ENCODE results near the gene FBXL17.

The FBXL17 gene

DNA sequence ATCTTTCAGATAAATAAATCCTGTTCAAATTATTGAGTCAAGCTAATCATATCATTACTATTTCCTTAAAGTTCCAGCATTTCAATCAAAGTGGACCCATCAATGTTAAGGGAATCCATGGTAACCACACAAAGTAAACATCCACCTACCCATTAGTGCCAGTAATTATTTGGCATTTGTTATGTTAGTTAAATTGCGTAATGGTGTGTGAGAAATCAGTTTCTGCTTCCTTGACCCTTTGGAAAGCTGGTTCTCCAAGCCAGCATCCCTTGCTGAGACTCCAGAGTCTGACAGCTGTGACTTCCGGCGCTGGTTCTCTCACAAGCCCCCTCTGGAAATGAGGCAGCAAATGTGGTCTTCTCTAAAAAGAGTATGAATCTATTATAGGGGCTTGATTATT lies 402.6 kb downstream of the FBXL17 start:
- Mint-ChIP-seq H3K27ac (no peak overlapping the region), H3K4me3 (no peak overlapping the region), H3K36me3 (ENCODE audit: low read depth) (no peaks in the 10 kb centered on the region), H3K4me1 (ENCODE audit: low read depth) (no peaks in the 10 kb centered on the region), H3K9me3 (no peaks in the 10 kb centered on the region), H3K27me3 (no peaks in the 10 kb centered on the region)
- intact Hi-C loops (cut with micrococcal nuclease) = no loop called here

GRCh38 chr5:107977550-107978071 lies 404.3 kb downstream of the FBXL17 start:
- Mint-ChIP-seq H3K4me1 (ENCODE audit: low read depth) (no peaks in the 10 kb centered on the region), H3K9me3 (no peaks in the 10 kb centered on the region), H3K27ac (no peak overlapping the region), H3K4me3 (no peak overlapping the region), H3K36me3 (ENCODE audit: low read depth) (no peaks in the 10 kb centered on the region), H3K27me3 (no peaks in the 10 kb centered on the region)
- intact Hi-C loops (cut with micrococcal nuclease) = no loop called here

GRCh38 chr5:107975568-107975967 lies 406.3 kb downstream of the FBXL17 start:
- Mint-ChIP-seq H3K4me1 (ENCODE audit: low read depth) (no peaks in the 10 kb centered on the region), H3K4me3 (no peak overlapping the region), H3K36me3 (ENCODE audit: low read depth) (no peaks in the 10 kb centered on the region), H3K9me3 (no peaks in the 10 kb centered on the region), H3K27me3 (no peaks in the 10 kb centered on the region), H3K27ac (no peak overlapping the region)
- intact Hi-C loops (cut with micrococcal nuclease) = no loop called here

DNA sequence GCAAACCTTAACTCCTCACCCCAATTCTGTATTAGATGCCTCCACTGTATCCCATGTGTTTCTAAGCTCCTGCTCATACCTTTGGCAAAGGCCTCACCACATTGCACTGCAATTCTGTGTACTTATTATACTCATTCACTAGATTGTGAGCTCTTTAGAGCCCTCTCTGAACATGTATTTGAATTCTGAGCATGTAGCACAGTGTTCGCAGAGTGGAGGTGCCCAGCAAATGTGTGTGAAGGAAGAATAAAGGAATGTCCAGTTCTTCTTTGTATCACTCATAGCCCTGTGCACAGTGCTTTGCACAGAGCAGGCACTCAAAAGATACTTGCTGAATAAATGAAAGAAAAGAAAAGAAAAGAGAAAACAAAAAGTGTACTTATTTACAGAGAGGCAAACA lies 410.1 kb downstream of the FBXL17 start:
- no peaks in the 10 kb centered on the region for H3K27me3 Mint-ChIP-seq
- intact Hi-C loops (cut with micrococcal nuclease) = no loop called here
- H3K4me3 Mint-ChIP-seq = no peak overlapping the region
- no peak overlapping the region for H3K27ac Mint-ChIP-seq
- H3K4me1 Mint-ChIP-seq (ENCODE audit: low read depth) = no peaks in the 10 kb centered on the region
- no peaks in the 10 kb centered on the region for H3K9me3 Mint-ChIP-seq
- H3K36me3 Mint-ChIP-seq (ENCODE audit: low read depth) = no peaks in the 10 kb centered on the region

GRCh38 chr5:107969847-107970246 lies 412.1 kb downstream of the FBXL17 start:
- Mint-ChIP-seq H3K27ac (no peak overlapping the region), H3K4me3 (no peak overlapping the region), H3K27me3 (no peaks in the 10 kb centered on the region), H3K9me3 (no peaks in the 10 kb centered on the region), H3K4me1 (ENCODE audit: low read depth) (no peaks in the 10 kb centered on the region), H3K36me3 (ENCODE audit: low read depth) (no peaks in the 10 kb centered on the region)
- intact Hi-C loops (cut with micrococcal nuclease) = no loop called here

GRCh38 chr5:107968998-107969397 lies 412.9 kb downstream of the FBXL17 start:
- H3K4me1 Mint-ChIP-seq (ENCODE audit: low read depth) = no peaks in the 10 kb centered on the region
- H3K36me3 Mint-ChIP-seq (ENCODE audit: low read depth) = no peaks in the 10 kb centered on the region
- H3K4me3 Mint-ChIP-seq = no peak overlapping the region
- no peaks in the 10 kb centered on the region for H3K27me3 Mint-ChIP-seq
- intact Hi-C loops (cut with micrococcal nuclease) = no loop called here
- no peaks in the 10 kb centered on the region for H3K9me3 Mint-ChIP-seq
- no peak overlapping the region for H3K27ac Mint-ChIP-seq

DNA sequence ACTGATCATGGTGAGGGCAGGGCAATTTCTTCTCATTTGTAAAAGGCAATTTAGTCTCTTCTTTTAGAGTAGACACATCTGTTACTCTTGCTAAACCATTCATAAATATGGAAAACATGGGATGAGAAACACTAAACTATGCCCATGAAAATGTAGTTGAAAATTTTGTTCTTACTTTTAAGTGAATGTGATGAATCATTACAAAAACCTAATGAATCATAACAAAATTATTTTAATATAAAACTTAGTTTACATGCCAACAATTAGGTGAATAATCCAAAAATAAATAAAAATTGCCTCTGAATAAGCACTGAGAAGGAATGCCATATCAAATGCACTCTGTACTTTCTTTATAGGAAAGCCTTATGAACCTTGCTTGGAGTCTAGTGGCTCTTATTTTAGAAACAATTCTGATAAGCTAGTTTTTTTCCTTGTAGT lies 413.5 kb downstream of the FBXL17 start:
- Mint-ChIP-seq H3K4me1 (ENCODE audit: low read depth) (no peaks in the 10 kb centered on the region), H3K9me3 (no peaks in the 10 kb centered on the region), H3K4me3 (no peak overlapping the region), H3K27ac (no peak overlapping the region), H3K36me3 (ENCODE audit: low read depth) (no peaks in the 10 kb centered on the region), H3K27me3 (no peaks in the 10 kb centered on the region)
- intact Hi-C loops (cut with micrococcal nuclease) = no loop called here

DNA sequence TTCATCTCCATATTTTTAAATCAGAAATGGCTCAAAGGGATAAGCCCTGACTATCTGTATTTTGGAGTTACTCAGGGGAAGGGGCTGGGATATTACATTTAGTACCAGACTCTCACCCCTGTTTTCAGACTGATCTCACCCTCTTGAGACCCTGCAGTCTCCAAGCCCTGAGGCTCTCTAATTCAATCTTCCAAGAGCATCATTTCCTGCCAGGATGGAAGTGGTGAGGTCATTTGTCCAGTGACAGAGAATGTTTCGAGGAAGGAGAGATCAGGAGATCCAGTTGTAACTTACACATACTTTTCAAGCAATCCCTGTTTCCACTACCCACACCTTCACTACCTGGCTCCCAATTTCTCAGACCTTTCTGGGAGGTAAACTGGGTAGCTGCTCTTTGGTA lies 415.7 kb downstream of the FBXL17 start:
- H3K9me3 Mint-ChIP-seq = no peaks in the 10 kb centered on the region
- H3K4me1 Mint-ChIP-seq (ENCODE audit: low read depth) = no peaks in the 10 kb centered on the region
- no peak overlapping the region for H3K27ac Mint-ChIP-seq
- H3K27me3 Mint-ChIP-seq = no peaks in the 10 kb centered on the region
- no peaks in the 10 kb centered on the region for H3K36me3 Mint-ChIP-seq (ENCODE audit: low read depth)
- intact Hi-C loops (cut with micrococcal nuclease) = no loop called here
- H3K4me3 Mint-ChIP-seq = no peak overlapping the region

GRCh38 chr5:107964722-107965121 lies 417.2 kb downstream of the FBXL17 start:
- H3K27ac Mint-ChIP-seq = no peak overlapping the region
- H3K4me3 Mint-ChIP-seq = no peak overlapping the region
- intact Hi-C loops (cut with micrococcal nuclease) = no loop called here
- no peaks in the 10 kb centered on the region for H3K9me3 Mint-ChIP-seq
- no peaks in the 10 kb centered on the region for H3K36me3 Mint-ChIP-seq (ENCODE audit: low read depth)
- no peaks in the 10 kb centered on the region for H3K27me3 Mint-ChIP-seq
- H3K4me1 Mint-ChIP-seq (ENCODE audit: low read depth) = no peaks in the 10 kb centered on the region

- no peak overlapping the region for H3K27ac Mint-ChIP-seq
- no peaks in the 10 kb centered on the region for H3K36me3 Mint-ChIP-seq (ENCODE audit: low read depth)
- no peak overlapping the region for H3K4me3 Mint-ChIP-seq
- intact Hi-C loops (cut with micrococcal nuclease) = no loop called here
- no peaks in the 10 kb centered on the region for H3K27me3 Mint-ChIP-seq
- no peaks in the 10 kb centered on the region for H3K9me3 Mint-ChIP-seq
- no peaks in the 10 kb centered on the region for H3K4me1 Mint-ChIP-seq (ENCODE audit: low read depth)
Observed at GRCh38 chr5:107959573-107960279, 422.2 kb downstream of the FBXL17 start.

DNA sequence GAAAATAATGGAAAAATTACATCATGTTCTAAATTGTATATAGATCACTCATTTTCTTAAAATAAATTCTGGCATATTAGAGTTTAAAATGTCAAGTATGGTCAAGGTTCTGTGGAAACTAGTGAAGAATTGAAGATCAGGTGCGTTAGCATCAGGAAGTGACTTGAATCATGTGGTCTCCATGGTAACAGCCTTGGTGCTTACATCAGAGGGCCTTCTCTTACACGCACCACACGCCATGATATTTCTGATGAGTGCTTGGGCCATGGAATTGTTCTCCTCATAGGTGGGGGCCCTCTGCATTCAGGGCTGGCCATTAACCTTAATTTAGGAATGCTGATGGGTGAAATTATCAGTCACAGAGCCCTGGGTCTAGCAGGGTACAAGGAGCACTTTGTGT lies 423.0 kb downstream of the FBXL17 start:
- H3K27ac Mint-ChIP-seq = no peak overlapping the region
- intact Hi-C loops (cut with micrococcal nuclease) = no loop called here

GRCh38 chr5:107958432-107958831 lies 423.5 kb downstream of the FBXL17 start:
- H3K27ac Mint-ChIP-seq = no peak overlapping the region
- H3K4me3 Mint-ChIP-seq = no peak overlapping the region
- no peaks in the 10 kb centered on the region for H3K4me1 Mint-ChIP-seq (ENCODE audit: low read depth)
- intact Hi-C loops (cut with micrococcal nuclease) = no loop called here
- H3K27me3 Mint-ChIP-seq = no peaks in the 10 kb centered on the region
- no peaks in the 10 kb centered on the region for H3K9me3 Mint-ChIP-seq
- H3K36me3 Mint-ChIP-seq (ENCODE audit: low read depth) = no peaks in the 10 kb centered on the region

More for the DNA sequence above, 423.0 kb downstream of the FBXL17 start:
- Mint-ChIP-seq H3K4me3 (no peak overlapping the region), H3K27me3 (no peaks in the 10 kb centered on the region), H3K36me3 (ENCODE audit: low read depth) (no peaks in the 10 kb centered on the region), H3K4me1 (ENCODE audit: low read depth) (no peaks in the 10 kb centered on the region), H3K9me3 (no peaks in the 10 kb centered on the region)

GRCh38 chr5:107957051-107957450 lies 424.8 kb downstream of the FBXL17 start:
- H3K9me3 Mint-ChIP-seq = no peaks in the 10 kb centered on the region
- no peak overlapping the region for H3K4me3 Mint-ChIP-seq
- no peaks in the 10 kb centered on the region for H3K36me3 Mint-ChIP-seq (ENCODE audit: low read depth)
- intact Hi-C loops (cut with micrococcal nuclease) = no loop called here
- H3K27ac Mint-ChIP-seq = no peak overlapping the region
- no peaks in the 10 kb centered on the region for H3K27me3 Mint-ChIP-seq
- no peaks in the 10 kb centered on the region for H3K4me1 Mint-ChIP-seq (ENCODE audit: low read depth)

DNA sequence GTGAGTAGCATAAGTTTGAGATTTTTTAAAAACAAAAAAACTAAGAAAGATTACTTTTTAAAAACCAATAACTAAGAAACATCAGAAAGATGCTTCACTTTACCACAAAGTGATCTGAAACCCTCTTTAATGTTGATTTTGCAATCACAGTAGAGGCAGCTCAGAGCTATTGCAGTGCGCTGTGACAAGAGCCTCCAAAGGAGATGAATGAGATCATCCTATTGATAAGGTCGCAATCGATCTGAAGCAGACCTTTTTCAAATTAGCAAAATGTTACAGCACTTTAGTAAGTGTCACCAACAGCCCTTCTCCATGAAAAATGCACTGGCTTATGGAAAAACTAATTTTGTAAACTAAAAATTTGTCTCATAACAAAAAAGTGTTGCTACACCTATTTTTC lies 426.6 kb downstream of the FBXL17 start:
- H3K4me1 Mint-ChIP-seq (ENCODE audit: low read depth) = no peaks in the 10 kb centered on the region
- H3K9me3 Mint-ChIP-seq = no peaks in the 10 kb centered on the region
- intact Hi-C loops (cut with micrococcal nuclease) = no loop called here
- no peak overlapping the region for H3K27ac Mint-ChIP-seq
- H3K27me3 Mint-ChIP-seq = no peaks in the 10 kb centered on the region
- H3K36me3 Mint-ChIP-seq (ENCODE audit: low read depth) = no peaks in the 10 kb centered on the region
- H3K4me3 Mint-ChIP-seq = no peak overlapping the region

DNA sequence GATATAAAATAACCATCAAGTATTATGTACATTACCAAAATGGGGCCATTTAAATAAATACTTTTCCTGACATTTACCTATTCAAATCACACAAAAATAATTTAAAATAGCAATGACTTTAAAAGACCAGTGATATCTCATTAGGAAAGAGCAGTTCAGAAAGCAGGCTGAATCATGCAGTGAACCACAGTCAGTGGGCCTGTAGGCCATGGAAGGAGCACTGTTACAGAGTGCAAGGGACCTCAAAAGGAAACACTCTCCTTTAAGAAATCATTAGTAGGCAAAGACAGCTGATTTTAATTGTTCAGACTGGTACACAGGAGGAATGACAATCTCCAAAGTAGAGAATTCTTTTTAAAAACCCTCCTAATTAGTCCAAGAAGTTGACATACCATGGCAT lies 427.6 kb downstream of the FBXL17 start:
- H3K4me3 Mint-ChIP-seq = no peak overlapping the region

More for the DNA sequence above, 427.6 kb downstream of the FBXL17 start:
- no peaks in the 10 kb centered on the region for H3K27me3 Mint-ChIP-seq
- no peaks in the 10 kb centered on the region for H3K36me3 Mint-ChIP-seq (ENCODE audit: low read depth)
- H3K27ac Mint-ChIP-seq = no peak overlapping the region
- H3K9me3 Mint-ChIP-seq = no peaks in the 10 kb centered on the region
- intact Hi-C loops (cut with micrococcal nuclease) = no loop called here
- H3K4me1 Mint-ChIP-seq (ENCODE audit: low read depth) = no peaks in the 10 kb centered on the region

All from dendritic cell treated with granulocyte-macrophage colony-stimulating factor and Interleukin-4, amounts not matched to agents 40 ng/mL and 50 ng/mL, for 4 days (primary cell).